Smooth muscle cell (in vitro differentiated cells): ENCODE measurements around the gene GNAT2. TPM values are rescaled to one million over a fixed set of nuclear protein-coding genes. Genes with fewer than 3 reads are reported as not detected.
A peak's percentile ranks its signal among the peaks of the same experiment; 100 is the strongest.

Source experiments
- DNase-seq: peaks from one replicate; lab custom pipeline; 2025; ENCODE audit not compliant: unreplicated experiment; lab: John Stamatoyannopoulos, UW
- H2AFZ ChIP-seq: fragments of 200-600 bp; sonication (generic); 2 replicates; pipeline ENCODE4 v1.6.0; 2016; ENCODE audit warnings: antibody characterized with exemption, low read depth, mild to moderate bottlenecking
- H3F3A ChIP-seq: fragments of 200-600 bp; sonication (generic); 2 replicates; pipeline ENCODE4 v1.6.0; 2017; ENCODE audit warnings: antibody characterized with exemption, low read depth
- H3K27ac ChIP-seq: fragments of 200-600 bp; sonication (generic); 2 replicates; pipeline ENCODE4 v1.5.1; 2016; ENCODE audit warnings: low read depth, mild to moderate bottlenecking
- H3K27me3 ChIP-seq: fragments of 200-600 bp; sonication (generic); 2 replicates; pipeline ENCODE4 v1.6.1; 2016; ENCODE audit warnings: low read depth, mild to moderate bottlenecking
- H3K36me3 ChIP-seq: fragments of 200-600 bp; sonication (generic); 2 replicates; pipeline ENCODE4 v1.5.1; 2016; ENCODE audit warnings: low read depth
- H3K4me1 ChIP-seq: fragments of 200-600 bp; sonication (generic); 2 replicates; pipeline ENCODE4 v1.5.1; 2016; ENCODE audit warnings: low read depth
- H3K4me2 ChIP-seq: fragments of 200-600 bp; sonication (generic); 2 replicates; pipeline ENCODE4 v1.6.0; 2016; ENCODE audit warnings: mild to moderate bottlenecking
- H3K4me3 ChIP-seq: fragments of 200-600 bp; sonication (generic); 2 replicates; pipeline ENCODE4 v1.5.1; 2016; ENCODE audit warnings: mild to moderate bottlenecking
- H3K79me2 ChIP-seq: fragments of 200-600 bp; sonication (generic); 2 replicates; pipeline ENCODE4 v1.6.0; 2016; ENCODE audit warnings: low read depth, mild to moderate bottlenecking
- H3K9ac ChIP-seq: fragments of 200-600 bp; sonication (generic); 2 replicates; pipeline ENCODE4 v1.6.0; 2016; ENCODE audit warnings: low read depth
- H3K9me3 ChIP-seq: fragments of 200-600 bp; sonication (generic); replicated peaks from 2 replicates; pipeline ENCODE4 v1.5.1; 2016; ENCODE audit warnings: low read depth
- H4K20me1 ChIP-seq: fragments of 200-600 bp; sonication (generic); 2 replicates; pipeline ENCODE4 v1.6.0; 2016; ENCODE audit warnings: low read depth
- whole genome bisulfite sequencing: methylation state at CpG from one replicate; pipeline ENCODE4 v1.1.7; 2016; ENCODE audit warnings: low lambda C conversion rate; 5-methylcytosine and 5-hydroxymethylcytosine counted together
- polyA plus RNA-seq: library from polyadenylated mRNA; unstranded; fragments of >200 nt; fragmentation: Nextera tagmentation; extraction: Ambion mirVana; gene quantifications from 2 replicates; pipeline ENCODE4 v1.2.1, GENCODE V29; 2016
- total RNA-seq: library from RNA; depleted of rRNA; stranded (reverse); fragments of >200 nt; gene quantifications from 2 replicates; pipeline ENCODE4 v1.2.3, GENCODE V29; 2014
- TF ChIP-seq, protein P1 (sequence below): fragments of 200-600 bp; sonication (generic); IDR thresholded peaks from 2 replicates; pipeline ENCODE4 v1.5.1; 2017; ENCODE audit warnings: borderline replicate concordance, mild to moderate bottlenecking, antibody characterized with exemption; ENCODE audit not compliant: insufficient read depth, poor library complexity, severe bottlenecking

GNAT2 gene
- total and polyA plus RNA-seq, 2 experiments from 2014 or later = not detected

DNA sequence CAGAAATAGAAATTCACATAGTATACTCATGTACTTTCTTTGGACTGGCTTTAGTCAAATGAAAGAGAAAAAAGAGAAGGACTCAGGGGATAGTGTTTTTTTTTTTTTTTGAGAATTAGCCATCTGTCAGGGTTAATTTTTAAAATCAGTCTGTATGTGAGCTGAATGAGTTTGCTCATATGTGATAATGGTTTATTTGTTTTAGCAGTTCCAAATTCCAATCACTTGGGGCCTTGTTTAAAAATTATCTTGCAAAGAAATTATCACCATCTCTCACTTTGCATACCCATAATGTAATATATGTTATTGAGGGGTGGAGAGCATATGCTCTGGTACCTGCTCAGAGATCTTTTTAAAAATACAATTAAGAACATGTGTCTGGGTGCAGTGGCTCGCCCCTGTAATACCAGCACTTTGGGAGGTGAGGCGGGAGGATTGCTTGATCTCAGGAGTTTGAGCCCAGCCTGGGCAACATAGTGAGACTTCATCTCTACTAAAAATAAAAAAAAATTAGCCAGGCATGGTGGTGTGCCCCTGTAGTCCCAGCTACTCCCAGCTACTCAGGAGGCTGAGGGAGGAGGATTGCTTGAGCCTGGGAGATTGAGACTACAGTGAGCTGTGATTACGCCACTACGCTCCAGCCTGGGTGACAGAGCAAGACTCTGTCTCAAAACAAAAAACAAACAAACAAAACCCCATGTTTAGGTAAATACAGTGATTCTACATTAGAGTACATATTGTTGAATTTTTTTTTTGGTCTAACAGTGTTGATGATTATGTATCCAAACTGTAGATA, 51.3 kb downstream of the GNAT2 start:
- peaks cover 100% of the 10 kb centered on the region for H3K79me2 ChIP-seq

DNA sequence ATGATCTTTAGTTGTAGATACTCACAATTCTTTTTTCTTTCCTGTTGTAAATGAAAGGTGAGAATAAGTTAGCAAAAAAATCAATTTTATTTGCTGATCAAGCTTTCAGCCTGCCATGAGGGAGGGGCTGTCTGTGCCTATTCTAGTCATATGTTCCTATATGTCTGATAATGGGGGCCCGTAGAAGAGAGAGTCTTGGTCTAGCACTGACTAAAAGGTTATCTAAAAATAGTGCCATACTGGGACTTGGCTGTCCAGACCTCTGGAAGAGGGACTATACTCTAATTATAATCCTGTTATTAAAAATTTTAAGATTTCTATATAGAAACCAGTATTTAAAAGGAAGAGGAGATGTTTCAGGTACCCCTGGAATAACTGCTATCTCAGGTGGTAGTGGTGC, 52.4 kb downstream of the GNAT2 start:
- Histone ChIP-seq H3K4me1 (peaks cover 43% of the 10 kb centered on the region), H3K9me3 (no peaks in the 10 kb centered on the region), H3K27me3 (no peaks in the 10 kb centered on the region), H3K36me3 (no peaks in the 10 kb centered on the region), H3K79me2 (peaks cover 100% of the 10 kb centered on the region), H3K27ac (no peak overlapping the region), H3F3A (peaks cover 18% of the 10 kb centered on the region), H3K4me2 (no peak overlapping the region), H4K20me1 (peaks cover 100% of the 10 kb centered on the region), H2AFZ (no peak overlapping the region), H3K9ac (no peak overlapping the region), H3K4me3 (no peak overlapping the region)
- WGBS = 85% methylated on average over 1 of the region's 1 CpG
- no peak for DNase-seq
- TF ChIP-seq, protein P1, sequence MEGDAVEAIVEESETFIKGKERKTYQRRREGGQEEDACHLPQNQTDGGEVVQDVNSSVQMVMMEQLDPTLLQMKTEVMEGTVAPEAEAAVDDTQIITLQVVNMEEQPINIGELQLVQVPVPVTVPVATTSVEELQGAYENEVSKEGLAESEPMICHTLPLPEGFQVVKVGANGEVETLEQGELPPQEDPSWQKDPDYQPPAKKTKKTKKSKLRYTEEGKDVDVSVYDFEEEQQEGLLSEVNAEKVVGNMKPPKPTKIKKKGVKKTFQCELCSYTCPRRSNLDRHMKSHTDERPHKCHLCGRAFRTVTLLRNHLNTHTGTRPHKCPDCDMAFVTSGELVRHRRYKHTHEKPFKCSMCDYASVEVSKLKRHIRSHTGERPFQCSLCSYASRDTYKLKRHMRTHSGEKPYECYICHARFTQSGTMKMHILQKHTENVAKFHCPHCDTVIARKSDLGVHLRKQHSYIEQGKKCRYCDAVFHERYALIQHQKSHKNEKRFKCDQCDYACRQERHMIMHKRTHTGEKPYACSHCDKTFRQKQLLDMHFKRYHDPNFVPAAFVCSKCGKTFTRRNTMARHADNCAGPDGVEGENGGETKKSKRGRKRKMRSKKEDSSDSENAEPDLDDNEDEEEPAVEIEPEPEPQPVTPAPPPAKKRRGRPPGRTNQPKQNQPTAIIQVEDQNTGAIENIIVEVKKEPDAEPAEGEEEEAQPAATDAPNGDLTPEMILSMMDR = no peak

More for the DNA sequence above, 51.3 kb downstream of the GNAT2 start:
- Histone ChIP-seq H3K4me1 (peaks cover 34% of the 10 kb centered on the region), H3F3A (peaks cover 8% of the 10 kb centered on the region), H3K4me3 (no peak overlapping the region), H4K20me1 (peaks cover 100% of the 10 kb centered on the region), H3K9me3 (no peaks in the 10 kb centered on the region), H3K4me2 (no peak overlapping the region), H2AFZ (no peak overlapping the region), H3K9ac (no peak overlapping the region), H3K27me3 (no peaks in the 10 kb centered on the region), H3K36me3 (no peaks in the 10 kb centered on the region), H3K27ac (no peak overlapping the region)
- WGBS = 98% methylated on average over 4 of the region's 4 CpGs
- DNase-seq = no peak
- TF ChIP-seq, protein P1 = no peak

DNA sequence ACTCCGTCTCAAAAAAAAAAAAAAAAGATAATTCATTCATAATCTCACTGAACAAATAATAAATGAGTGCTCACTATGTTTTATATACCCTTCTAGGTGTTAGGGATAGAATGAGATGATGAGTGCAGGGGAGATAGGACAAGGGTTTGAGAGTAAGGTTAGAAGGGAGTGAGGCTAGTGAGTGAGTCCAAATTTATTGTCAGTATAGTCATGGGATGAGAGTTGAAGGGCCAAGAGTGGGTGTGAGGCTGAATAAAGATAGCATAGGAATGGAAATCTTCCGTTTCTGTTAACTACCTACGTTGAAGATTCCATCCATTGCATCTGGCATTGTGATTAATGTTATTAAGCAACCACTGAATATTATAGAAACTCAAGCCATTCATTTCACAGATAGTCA, 54.2 kb downstream of the GNAT2 start:
- peaks cover 100% of the 10 kb centered on the region for H3K79me2 ChIP-seq
- H3K9ac ChIP-seq = no peak overlapping the region
- H3K4me1 ChIP-seq = peaks cover 46% of the 10 kb centered on the region
- H3K4me3 ChIP-seq = no peak overlapping the region
- H3K36me3 ChIP-seq = no peaks in the 10 kb centered on the region
- peaks cover 100% of the 10 kb centered on the region for H4K20me1 ChIP-seq
- DNase-seq = no peak
- H3K27me3 ChIP-seq = no peaks in the 10 kb centered on the region
- no peak overlapping the region for H2AFZ ChIP-seq
- peaks cover 21% of the 10 kb centered on the region for H3F3A ChIP-seq
- peak overlapping the region; percentile 81 for H3K27ac ChIP-seq
- TF ChIP-seq, protein P1 = no peak
- WGBS = 75% methylated on average over 3 of the region's 3 CpGs
- H3K4me2 ChIP-seq = peak overlapping the region; percentile 55
- no peaks in the 10 kb centered on the region for H3K9me3 ChIP-seq
